Uterus (tissue), 4 donors: Measurements from ENCODE around the gene P4HB. TPM values are rescaled to one million over a fixed set of nuclear protein-coding genes. Genes with fewer than 3 reads are reported as not detected.

Experiments used
- DNase-seq, 2 donors: peaks; one replicate each; pipeline ENCODE4 v3.0.0-alpha.2; 2019 to 2020
- H3K27ac ChIP-seq, 2 donors: fragments of 200-600 bp; sonication (generic); 1 replicate in 1 of 2; 2 replicates in 1 of 2; pipeline ENCODE4 v1.5.1; 2016 to 2018
- H3K27me3 ChIP-seq, 2 donors: fragments of 200-600 bp; sonication (generic); one replicate each; pipeline ENCODE4 v1.5.1; 2018 to 2019; ENCODE audit warnings: control low read depth in 1 of 2
- H3K36me3 ChIP-seq, 2 donors: fragments of 200-600 bp; sonication (generic); one replicate each; pipeline ENCODE4 v1.5.1; 2019; ENCODE audit warnings: control low read depth in 1 of 2
- H3K4me1 ChIP-seq, 2 donors: fragments of 200-600 bp; sonication (generic); one replicate each; pipeline ENCODE4 v1.5.1; 2018 to 2019; ENCODE audit warnings: control low read depth in 1 of 2
- H3K4me3 ChIP-seq, 2 donors: fragments of 200-600 bp; sonication (generic); 1 replicate in 1 of 2; 2 replicates in 1 of 2; pipeline ENCODE4 v1.5.1; 2018 to 2019; ENCODE audit warnings: mild to moderate bottlenecking in 1 of 2
- H3K9me3 ChIP-seq, 2 donors: fragments of 200-600 bp; sonication (generic); one replicate each; pipeline ENCODE4 v1.5.1; 2019; ENCODE audit warnings: control low read depth in 1 of 2
- CTCF ChIP-seq, 4 experiments: fragments of 200-600 bp in 2 of 4; fragments of 450-650 bp in 2 of 4; sonication (generic) in 2 of 4; IDR thresholded peaks; one replicate each; pipeline ENCODE4 v1.5.1; 2016 to 2019; ENCODE audit warnings: antibody characterized with exemption in 4 of 4, mild to moderate bottlenecking in 2 of 4, moderate library complexity in 1 of 4
- POLR2A ChIP-seq, 2 donors: fragments of 450-650 bp; IDR thresholded peaks; one replicate each; pipeline ENCODE4 v1.6.1; 2016; ENCODE audit warnings: antibody characterized with exemption in 2 of 2, mild to moderate bottlenecking in 1 of 2, moderate library complexity in 1 of 2
- intact Hi-C: fragments of 100-400 bp; cut with DNase I; formaldehyde crosslinking; loops from one replicate; pipeline ENCODE4 v1.15.1; 2023; ENCODE audit warnings: low total_unique reads
- total RNA-seq, 4 donors: library from RNA; depleted of rRNA in 3 of 4; stranded (reverse); fragments of >200 nt in 3 of 4; gene quantifications; one replicate each; pipeline versions ENCODE4 v1.1.0 to v1.2.4, GENCODE V29; 2014 to 2023
- donor health status: DM: yes; HTN: yes; CAD: no.

The P4HB gene
- total RNA-seq, 4 donors from 2014 or later: 199 to 504 (median 304) TPM

GRCh38 chr17:81898029-81898866 lies 37.9 kb upstream of the P4HB start:
- intact Hi-C loops: no loop called here
- no peaks in the 10 kb centered on the region for H3K36me3 ChIP-seq
- H3K4me1 ChIP-seq: peaks cover 0 to 16% of the 10 kb centered on the region in 2 donors
- H3K9me3 ChIP-seq: no peaks in the 10 kb centered on the region
- no peak overlapping the region for H3K4me3 ChIP-seq
- no peak for TF ChIP-seq POLR2A (IDR thresholded peaks at IDR 0.05)
- no peak for TF ChIP-seq CTCF (IDR thresholded peaks at IDR 0.05)
- DNase-seq: no peak
- no peak overlapping the region for H3K27ac ChIP-seq
- H3K27me3 ChIP-seq: no peaks in the 10 kb centered on the region

DNA sequence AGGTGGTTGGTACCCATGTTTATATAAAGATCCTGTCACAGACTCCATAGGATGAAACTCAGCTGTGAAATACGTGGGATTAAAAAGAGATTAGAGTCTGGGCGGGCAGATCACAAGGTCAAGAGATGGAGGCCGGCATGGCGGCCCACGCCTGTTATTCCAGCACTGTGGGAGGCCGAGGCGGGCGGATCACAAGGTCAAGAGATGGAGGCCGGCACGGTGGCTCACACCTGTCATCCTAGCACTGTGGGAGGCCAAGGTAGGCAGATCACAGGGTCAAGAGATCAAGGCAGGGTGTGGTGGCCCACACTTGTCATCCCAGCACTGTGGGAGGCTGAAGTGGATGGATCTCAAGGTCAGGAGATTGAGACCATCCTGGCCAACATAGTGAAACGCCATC lies 35.1 kb upstream of the P4HB start:
- intact Hi-C loops: no loop called here
- no peaks in the 10 kb centered on the region for H3K9me3 ChIP-seq
- H3K4me1 ChIP-seq: peaks cover 2 to 6% of the 10 kb centered on the region in 2 donors
- no peaks in the 10 kb centered on the region for H3K36me3 ChIP-seq
- no peak for DNase-seq
- TF ChIP-seq POLR2A (IDR thresholded peaks at IDR 0.05): no peak
- no peak for TF ChIP-seq CTCF (IDR thresholded peaks at IDR 0.05)
- H3K4me3 ChIP-seq: no peak overlapping the region
- no peak overlapping the region for H3K27ac ChIP-seq
- no peaks in the 10 kb centered on the region for H3K27me3 ChIP-seq

GRCh38 chr17:81891303-81891552 lies 30.9 kb upstream of the P4HB start:
- intact Hi-C loops: no loop called here
- no peaks in the 10 kb centered on the region for H3K36me3 ChIP-seq
- H3K9me3 ChIP-seq: no peaks in the 10 kb centered on the region
- peaks cover 6 to 11% of the 10 kb centered on the region in 2 donors for H3K4me1 ChIP-seq
- DNase-seq: no peak
- TF ChIP-seq CTCF (IDR thresholded peaks at IDR 0.05) (no peak), POLR2A (IDR thresholded peaks at IDR 0.05) (no peak)
- H3K4me3 ChIP-seq: peak overlapping the region; percentile 86 to 94
- peak overlapping the region; percentile 83 to 89 for H3K27ac ChIP-seq
- H3K27me3 ChIP-seq: no peaks in the 10 kb centered on the region

DNA sequence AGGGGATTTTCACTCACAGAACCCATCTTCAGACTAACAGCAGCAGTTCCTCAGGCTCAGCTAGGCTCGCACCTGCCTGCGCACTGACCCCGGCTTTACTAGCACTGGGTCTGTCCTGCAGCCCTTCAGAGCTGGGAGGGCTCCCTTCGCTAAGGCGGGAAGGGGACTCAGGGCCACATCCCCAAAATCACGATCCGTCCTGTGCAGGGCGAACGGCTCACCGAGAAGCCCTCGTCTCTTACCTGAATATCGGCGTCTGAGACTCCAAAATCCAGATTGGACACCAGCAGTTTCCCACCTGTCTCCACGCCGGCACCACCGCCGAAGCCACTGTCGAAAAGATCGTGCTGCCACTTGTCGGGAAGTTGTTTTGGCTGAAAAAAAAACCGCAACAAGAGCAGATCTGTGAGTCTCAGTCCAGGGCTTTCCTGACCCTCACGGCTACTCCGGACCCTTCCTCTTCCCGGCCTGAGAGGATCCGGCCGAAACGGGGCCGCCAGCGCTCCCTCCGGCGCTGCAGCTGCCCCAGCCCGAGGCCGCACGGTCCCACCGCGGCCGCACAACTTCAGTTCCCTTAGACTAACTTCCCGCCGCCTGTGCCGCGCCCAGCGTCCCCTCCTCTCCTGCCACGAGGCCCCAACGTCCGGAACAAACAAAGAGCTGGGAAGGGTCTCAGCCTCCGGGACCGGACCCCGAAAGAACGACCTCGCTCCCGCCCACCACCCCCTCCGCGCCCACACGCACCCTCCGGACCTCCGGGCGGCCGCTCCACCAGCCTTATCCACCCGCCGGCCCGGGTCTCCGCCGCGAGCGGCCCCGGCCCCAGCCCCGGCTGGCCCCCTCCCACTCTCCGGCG lies 30.3 kb upstream of the P4HB start:
- H3K9me3 ChIP-seq: no peaks in the 10 kb centered on the region
- H3K4me3 ChIP-seq: peak overlapping the region; percentile 86 to 94
- intact Hi-C loops: no loop called here
- peaks cover 6 to 11% of the 10 kb centered on the region in 2 donors for H3K4me1 ChIP-seq
- TF ChIP-seq CTCF (IDR thresholded peaks at IDR 0.05) (no peak), POLR2A (IDR thresholded peaks at IDR 0.05) (no peak)
- no peaks in the 10 kb centered on the region for H3K36me3 ChIP-seq
- DNase-seq: no peak
- H3K27ac ChIP-seq: peak overlapping the region; percentile 83 to 89
- H3K27me3 ChIP-seq: no peaks in the 10 kb centered on the region

- Histone ChIP-seq H3K4me1 (peaks cover 6 to 11% of the 10 kb centered on the region in 2 donors), H3K9me3 (no peaks in the 10 kb centered on the region), H3K27ac (no peak overlapping the region), H3K4me3 (no peak overlapping the region), H3K36me3 (no peaks in the 10 kb centered on the region), H3K27me3 (no peaks in the 10 kb centered on the region)
- TF ChIP-seq CTCF (IDR thresholded peaks at IDR 0.05) (no peak), POLR2A (IDR thresholded peaks at IDR 0.05) (no peak)
- no peak for DNase-seq
- intact Hi-C loops: no loop called here
Observed at GRCh38 chr17:81889602-81890001, 29.3 kb upstream of the P4HB start.
